ENCODE results near the gene GAS7.

- TF ChIP-seq CTCF (IDR thresholded peaks at IDR 0.05) (no peak), POLR2A (IDR thresholded peaks at IDR 0.05) (no peak)
Observed at GRCh38 chr17:9868552-9868951, 329.9 kb downstream of the GAS7 start.
